HEK293 (cell line): ENCODE measurements around the gene FSTL4.

Experiments
- AEBP2 ChIP-seq: fragments of 450-650 bp; formaldehyde crosslinking; IDR thresholded peaks from 2 replicates; pipeline ENCODE4 v1.5.1; 2016; ENCODE audit warnings: missing biosample characterization, missing genetic modification characterization, borderline replicate concordance
- CTCF ChIP-seq: fragments of 450-650 bp; formaldehyde crosslinking; IDR thresholded peaks from 2 replicates; pipeline ENCODE4 v1.5.1; 2016; ENCODE audit warnings: missing biosample characterization, missing genetic modification characterization
- ZNF146 ChIP-seq: fragments of 450-650 bp; formaldehyde crosslinking; IDR thresholded peaks from 2 replicates; pipeline ENCODE4 v1.5.1; 2016; ENCODE audit warnings: missing biosample characterization, missing genetic modification characterization
- ZNF366 ChIP-seq: fragments of 450-650 bp; formaldehyde crosslinking; conservative IDR thresholded peaks from 2 replicates; pipeline ENCODE4 v1.5.1; 2016; ENCODE audit warnings: missing biosample characterization, missing genetic modification characterization
- ZNF747 ChIP-seq: fragments of 450-650 bp; formaldehyde crosslinking; IDR thresholded peaks from 2 replicates; pipeline ENCODE4 v1.5.1; 2016; ENCODE audit warnings: missing biosample characterization, missing genetic modification characterization
- ZNF843 ChIP-seq: fragments of 450-650 bp; formaldehyde crosslinking; IDR thresholded peaks from 2 replicates; pipeline ENCODE4 v1.5.1; 2016; ENCODE audit warnings: missing biosample characterization, missing genetic modification characterization

- no peak for TF ChIP-seq CTCF (tag by site-specific recombination)
- TF ChIP-seq ZNF366 (tag by site-specific recombination), result no peak
- no peak for TF ChIP-seq ZNF747 (tag by site-specific recombination)
- no peak for TF ChIP-seq AEBP2 (tag by site-specific recombination)
- TF ChIP-seq ZNF146, result no peak
- no peak for TF ChIP-seq ZNF843 (tag by site-specific recombination)
Measured at GRCh38 chr5:133421394-133421793, 190.9 kb downstream of the FSTL4 start.
